NCI-H2227 treated with DMSO at 0.1 percent for 48 hours (cell line): ENCODE measurements around the gene ATXN1.
"Not testable (repeated sequence)": the region's sequence is repeated elsewhere in the genome, so short reads cannot be mapped to it uniquely, and the experiment has no call there.

ENCODE experiments used
- DNase-seq: peaks from one replicate; lab custom pipeline; 2025; lab: John Stamatoyannopoulos, UW

ATXN1 gene

DNA sequence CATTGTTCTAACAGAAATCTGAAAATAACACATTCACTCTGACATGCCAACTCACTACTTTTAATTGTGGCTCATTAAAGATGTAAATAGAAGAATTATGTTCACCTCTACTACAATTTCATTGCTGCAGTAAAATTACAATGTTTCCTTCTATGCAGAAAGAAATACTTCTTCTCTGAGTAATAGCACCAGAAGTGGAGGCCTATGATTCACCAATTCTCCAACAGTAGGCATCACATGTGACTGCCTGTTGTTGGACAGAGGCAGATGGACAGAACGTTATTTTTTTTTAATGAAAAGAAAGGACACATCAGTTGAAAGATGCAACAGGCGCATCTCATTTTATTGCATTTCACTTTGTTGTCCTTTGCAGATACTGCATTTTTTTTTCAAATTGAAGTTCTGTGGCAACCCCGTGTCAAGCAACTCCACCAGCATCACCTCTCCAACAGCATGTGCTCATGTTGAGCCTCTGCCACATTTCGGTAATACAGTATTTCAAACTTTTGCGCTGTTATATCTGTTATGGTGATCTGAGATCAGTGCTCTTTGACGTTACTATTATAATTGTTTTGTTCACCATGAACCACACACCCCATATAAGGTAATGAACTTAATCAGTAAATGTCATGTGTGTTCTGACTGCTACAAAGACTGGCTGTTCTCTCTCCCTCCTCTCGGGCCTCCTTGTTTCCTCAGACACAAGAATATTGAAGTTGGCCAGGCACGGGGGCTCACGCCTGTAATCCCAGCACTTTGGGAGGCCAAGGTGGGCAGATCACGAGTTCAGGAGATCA, 121.4 kb downstream of the ATXN1 start:
- no peak for DNase-seq

DNA sequence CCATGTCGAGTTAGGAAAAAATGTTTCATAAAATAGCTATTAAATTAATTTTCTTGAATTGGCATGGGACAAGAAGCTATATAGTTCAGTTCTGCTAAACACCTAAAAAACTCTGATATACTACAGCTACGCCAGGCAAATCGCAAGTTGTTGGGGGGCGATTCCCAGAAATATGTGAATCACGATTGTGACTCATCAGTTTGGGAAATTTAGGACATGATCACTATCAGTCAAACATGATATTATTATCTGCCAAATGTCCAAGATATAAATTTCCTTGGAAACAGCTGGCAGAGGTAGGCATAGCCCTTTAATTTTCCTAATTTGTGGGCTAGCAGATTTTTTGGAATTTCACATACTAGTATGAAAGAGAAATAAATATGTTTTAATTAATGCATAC, 123.6 kb downstream of the ATXN1 start:
- DNase-seq = no peak

DNA sequence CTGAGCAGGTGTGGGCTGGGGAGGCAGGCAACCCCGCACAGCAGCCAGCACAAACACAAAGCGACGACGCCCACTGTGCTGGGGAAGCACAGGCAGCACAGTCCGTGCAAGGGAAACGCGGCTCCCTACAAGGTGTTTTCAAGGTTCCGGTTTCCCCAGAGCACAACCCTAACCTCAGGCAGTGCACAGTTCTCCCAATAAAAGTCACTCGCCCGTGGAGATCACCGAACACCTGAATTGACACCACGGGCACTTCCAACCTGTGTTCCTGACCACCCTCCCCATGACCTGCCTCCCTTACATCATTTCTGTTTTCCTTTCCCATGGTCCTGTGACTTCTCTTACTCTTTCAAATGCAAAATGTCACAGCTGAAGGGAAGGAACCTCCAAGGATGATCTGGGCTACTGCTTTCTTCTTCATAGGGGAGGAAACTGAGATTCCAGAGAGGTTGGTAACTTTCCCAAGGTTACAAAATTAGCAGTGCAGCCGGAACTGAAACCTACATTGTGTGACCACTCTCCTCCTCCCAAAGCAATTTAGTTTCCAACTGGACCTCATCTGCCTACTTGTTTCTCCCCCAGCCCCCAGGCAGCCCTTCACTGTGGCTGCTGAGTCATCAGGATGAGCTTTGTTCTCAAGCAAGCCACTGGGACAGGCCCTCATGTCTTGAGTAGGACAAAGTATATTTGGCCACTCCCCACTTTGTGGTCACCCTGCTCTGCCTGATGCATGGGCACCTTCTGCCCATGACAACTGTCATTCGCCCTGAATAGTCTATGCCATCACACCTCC, 125.3 kb downstream of the ATXN1 start:
- no peak for DNase-seq

DNA sequence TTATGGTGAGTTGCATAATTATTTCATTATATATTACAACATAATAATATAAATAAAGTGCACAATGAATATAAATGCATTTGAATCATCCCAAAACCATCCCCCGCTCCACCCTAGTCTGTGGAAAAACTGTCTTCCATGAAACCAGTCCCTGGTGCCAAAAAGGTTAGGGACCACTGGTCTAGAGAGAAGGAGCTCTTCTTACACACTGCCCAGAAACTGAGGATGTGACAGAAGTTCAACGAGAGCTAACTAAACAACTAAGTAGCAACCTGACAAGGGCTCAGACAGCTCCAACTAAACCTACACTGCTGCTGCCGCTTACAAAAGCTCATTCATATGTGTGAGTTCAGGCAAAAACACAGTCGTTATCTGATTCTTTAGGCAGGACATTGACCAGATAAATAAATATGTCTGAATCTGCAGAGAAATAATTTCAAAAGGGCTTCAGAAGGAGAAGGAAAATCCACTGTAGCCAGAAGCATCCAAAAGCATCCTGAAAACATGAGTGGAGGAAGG, 125.9 kb downstream of the ATXN1 start:
- no peak for DNase-seq

DNA sequence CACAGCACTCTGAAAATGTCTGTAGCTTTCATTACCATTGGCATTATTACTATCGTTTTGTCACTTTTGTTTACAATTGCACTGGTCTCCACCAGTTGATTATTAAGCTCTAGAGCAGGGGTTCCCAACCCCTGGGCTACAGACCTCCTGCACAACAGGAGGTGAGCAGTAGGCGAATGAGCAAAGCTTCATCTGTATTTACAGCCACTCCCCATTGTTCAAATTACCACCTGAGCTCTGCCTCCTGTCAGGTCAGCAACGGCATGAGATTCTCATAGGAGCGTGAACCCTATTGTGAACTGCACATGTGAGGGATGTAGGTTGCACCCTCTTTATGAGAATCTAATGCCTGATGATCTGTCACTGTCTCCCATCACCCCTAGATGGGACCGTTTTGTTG, 126.4 kb downstream of the ATXN1 start:
- DNase-seq = no peak

DNA sequence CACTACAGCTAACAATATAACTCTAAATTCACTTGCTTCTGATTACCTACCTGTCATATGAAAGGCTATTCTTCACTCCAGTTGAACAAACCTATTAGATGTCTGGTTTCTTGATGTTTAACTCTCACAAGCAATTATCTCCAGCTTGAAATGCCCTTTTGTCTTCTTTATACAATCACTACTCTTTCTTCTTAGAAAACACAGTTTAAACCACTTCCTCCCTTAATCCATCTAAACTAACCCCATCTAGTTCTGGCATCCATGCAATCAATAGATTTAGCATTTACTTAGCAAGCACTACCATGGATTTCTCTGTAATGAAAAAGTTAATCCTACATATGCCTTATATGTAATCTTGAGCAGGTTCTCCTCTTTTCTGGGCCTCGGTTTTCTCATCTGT, 127.3 kb downstream of the ATXN1 start:
- no peak for DNase-seq

DNA sequence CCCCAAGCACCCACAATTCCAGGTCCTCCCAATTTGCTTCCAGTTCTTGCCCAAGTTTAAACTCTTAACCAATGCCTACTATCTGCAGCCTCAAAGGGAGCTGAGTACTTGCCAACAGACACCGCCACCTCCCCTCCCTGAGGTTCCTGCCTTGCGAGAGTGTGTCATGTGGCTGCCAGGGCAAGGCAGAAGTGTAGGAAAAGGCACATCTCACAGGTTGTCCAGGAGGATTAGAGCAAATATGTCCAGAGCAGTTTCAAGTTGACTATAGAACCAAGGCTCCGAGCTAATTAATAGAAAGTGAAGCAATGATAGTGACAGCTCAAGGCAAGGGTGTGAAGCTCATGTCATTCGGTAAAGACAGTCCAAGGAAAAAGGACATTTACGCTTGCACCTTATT, 127.8 kb downstream of the ATXN1 start:
- no peak for DNase-seq

DNA sequence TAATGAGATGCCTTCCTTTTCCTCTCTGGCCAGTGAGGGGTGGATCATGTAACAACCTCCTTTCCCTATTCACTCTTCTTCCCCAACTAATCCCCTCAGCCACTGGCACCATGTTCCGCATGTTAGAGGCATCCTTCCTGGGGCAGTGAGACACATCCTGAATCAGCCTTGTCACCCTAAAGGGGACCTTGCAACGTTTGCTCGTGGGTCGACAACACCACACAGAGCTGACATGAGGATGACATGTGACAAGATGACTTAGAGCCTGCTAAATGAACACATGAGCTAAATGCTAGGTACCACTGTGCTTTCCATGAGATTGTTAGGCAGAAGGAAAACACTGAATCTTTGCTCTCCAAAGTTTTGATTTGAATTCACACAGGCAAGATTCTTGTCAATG, 129.2 kb downstream of the ATXN1 start:
- DNase-seq = no peak

DNA sequence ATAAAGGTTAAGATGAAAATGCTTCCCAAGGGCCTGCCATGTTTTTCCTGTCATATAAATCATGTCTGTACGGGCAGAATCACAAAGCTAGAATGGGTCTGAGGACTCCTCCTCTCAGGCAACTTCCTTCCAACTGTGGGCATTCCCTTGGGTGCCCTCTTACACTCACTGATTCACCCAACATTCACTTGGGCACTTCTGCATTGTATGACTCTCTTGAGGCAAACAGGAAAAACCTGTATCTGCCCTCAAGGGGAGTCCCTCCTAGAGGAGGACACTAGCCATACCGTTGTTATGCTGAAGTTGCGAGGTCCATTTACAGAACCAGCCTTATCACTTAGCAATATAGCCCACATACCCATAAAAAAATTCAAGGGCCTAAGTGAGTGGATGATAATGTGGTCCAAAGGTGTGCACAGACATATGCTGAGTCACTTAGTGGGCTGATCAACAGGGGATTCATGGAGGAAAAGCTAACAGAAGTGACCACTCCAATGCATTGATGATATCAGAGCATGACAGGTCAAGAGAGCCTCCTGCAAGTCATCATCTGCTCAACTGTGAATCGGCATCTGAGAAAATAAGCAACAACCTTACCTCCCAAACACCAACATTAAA, 131.1 kb downstream of the ATXN1 start:
- DNase-seq = no peak

DNA sequence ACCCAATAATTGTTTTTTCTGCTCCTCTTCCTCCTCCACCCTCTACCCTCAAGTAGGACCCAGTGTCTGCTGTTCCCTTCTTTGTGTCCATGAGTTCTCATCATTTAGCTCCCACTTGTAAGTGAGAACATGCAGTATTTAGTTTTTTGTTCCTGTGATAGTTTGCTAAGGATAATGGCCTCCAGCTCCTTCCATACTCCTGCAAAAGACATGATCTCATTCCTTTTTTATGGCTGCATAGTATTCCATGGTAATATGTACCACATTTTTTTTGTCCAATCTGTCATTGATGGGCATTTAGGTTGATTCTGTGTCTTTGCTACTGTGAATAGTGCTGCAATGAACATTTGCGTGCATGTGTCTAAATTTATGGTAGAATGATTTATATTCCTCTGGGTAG, 132.7 kb downstream of the ATXN1 start:
- not testable (repeated sequence) for DNase-seq

DNA sequence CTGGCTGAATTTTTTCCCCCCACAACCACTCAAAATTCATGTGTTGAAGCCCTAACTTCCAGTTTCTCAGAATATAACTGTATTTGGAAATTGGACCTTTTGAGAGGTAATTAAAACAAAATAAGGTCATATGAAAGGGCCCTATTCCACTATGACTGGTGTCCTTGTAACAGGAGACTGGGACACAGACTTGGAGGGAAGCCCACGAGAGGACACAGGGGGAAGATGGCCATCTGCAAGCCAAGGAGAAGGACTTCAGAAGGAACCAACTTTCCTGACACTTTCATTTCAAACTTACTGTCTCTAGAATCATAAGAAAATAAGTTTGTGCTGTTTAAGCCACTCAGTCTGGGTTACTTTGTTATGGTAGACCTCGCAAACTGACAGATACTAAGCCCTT, 134.6 kb downstream of the ATXN1 start:
- DNase-seq = no peak

DNA sequence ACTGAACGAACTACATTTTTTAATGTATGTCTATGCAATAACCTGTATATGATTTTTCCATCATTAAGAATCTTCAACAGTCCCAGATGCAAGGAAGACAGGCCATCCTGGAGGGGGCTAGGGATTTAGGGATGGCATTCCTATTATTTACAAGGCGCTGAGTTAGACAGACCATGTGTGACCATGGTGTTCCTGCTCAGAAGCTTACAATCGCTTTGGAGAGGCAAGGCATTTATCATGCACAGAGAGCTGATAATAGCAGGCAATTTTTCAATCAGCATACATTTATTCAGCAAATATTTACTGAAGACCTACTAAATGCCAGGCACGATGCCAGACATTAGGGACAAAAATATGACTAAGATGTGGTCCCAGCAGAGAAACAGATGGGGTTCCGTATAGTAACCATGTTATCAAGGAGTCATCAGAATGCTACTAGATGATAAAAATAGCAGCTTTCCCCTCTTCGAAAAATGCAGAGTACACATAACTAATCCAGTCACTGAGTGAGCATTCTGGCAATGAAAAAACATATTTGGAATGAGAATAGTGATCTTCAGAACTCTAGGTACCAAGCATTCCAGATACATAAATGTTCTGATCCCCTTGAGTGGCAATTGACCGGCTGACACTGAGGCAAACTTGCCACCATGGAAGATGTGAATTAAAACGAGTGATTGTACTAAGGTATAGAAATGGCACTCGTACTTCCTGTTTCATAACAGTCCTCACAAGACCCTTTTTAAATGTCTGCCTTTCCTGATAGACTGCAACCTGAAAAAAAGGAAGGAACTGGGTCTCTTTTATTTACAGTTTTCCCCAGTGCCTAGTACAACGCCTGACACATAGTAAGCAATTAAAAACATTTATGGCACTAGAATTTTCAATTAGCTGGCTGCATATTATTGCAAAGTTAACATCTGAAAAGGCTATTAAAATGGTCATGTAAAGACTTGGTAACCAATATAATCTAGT, 135.7 kb downstream of the ATXN1 start:
- no peak for DNase-seq

DNA sequence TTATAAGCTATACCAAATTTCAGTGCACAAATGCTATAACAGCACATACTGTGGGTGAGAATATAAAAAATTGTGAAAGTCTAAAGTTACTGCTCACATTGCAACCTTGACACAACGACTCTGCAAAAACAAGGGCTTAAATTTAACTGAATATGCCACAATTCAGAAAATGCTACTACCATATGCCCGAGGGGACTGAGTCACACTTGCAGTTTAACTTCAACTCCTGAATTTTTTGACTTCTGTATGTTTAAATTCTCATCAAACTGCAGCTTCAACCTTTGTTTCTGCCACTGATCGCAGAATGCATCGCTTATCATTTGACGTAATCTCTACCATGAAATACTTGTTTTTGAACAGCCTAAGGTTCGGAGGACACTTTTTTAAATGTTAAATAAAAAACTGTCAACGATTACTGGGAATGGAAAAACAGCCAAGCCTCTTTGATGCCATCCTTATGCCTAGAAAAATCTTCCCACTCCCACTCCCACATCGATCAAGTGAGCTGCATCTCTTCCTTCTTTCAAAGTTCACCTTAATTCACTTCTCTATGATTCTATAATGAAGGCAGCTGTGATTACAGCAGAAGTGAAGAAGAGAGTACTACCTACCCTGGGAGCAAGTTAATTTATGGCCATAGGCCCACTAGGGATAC, 136.5 kb downstream of the ATXN1 start:
- DNase-seq = no peak

DNA sequence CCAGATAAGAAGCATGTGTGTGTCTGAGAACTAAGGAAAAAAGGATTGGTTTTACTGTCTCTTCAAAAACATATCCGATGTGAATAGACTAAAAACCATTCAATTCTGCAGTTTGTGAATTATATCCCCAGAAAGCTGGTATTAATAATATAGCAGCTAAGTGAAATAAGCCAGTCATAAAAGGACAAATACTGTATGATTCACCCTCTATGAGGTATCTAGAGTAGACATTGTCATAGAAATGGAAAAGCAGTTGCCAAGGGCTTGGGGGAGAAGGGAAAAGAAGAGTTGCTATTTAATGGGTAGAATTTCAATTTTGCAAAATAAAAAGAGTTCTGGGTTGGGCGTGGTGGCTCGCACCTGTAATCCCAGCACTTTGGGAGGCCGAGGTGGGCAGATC, 137.5 kb downstream of the ATXN1 start:
- no peak for DNase-seq

DNA sequence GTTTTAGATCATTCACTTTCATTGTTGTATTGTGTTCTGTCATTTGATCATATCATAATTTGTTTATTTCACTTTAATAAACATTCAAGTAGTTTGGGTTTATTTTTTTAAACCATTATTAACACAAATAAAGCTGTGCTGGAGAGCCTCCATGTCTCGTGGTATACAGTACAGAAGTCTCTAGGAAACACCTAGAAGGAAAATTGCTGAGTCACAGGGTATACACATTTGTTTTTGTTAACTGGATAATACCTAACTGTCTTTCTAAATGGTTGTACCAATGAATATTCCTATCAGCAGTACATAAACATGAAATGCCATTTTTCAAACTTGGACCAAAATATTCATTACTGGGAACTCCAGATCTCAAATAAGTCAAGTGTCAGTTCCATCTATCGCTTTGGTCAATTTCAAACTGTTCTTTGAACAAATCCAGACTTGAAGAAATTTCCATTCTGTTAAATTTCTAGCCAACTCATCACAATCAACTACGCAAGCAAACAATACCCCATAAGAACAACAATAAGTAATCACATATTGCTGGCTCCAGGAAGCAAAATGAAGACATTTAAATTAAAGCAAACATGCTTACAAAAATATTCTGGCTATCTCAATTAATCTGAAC, 138.1 kb downstream of the ATXN1 start:
- no peak for DNase-seq

DNA sequence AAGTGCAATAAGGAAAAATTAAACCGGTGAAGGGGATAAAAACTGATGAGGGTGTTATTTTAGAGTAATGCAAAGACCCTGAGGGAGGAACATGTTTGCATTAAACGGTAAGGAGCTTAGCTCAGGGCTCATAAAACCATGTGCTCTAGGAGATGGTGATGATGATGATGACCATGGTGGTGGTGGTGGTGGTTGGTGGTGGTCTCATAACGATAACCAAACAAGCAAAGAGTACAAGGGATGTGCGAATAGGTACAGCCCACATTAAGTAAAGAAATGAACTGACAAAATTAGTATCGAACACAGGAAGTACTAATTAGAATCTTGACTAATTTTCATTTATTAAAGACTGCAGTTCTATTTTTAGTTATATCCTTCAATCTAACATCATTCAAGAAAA, 139.1 kb downstream of the ATXN1 start:
- no peak for DNase-seq

DNA sequence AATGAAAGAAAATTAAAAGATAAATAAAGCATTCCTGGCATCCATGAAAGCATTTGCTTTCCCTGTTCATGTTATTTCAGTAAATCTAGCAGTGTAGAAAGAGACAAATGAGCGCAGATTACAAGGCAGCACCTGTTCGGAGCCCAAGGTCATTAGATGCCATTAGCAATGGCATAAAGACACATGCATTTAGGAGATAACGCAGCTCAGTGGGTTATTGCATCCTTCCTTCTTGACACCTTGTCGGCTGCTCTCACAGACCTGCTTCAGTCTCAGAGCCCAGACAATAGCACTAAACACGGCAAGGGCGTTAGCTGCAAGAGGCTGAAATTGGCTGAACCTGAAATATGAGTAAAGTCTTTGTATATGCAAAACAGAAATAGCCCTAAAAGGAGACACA, 140.3 kb downstream of the ATXN1 start:
- DNase-seq = no peak

DNA sequence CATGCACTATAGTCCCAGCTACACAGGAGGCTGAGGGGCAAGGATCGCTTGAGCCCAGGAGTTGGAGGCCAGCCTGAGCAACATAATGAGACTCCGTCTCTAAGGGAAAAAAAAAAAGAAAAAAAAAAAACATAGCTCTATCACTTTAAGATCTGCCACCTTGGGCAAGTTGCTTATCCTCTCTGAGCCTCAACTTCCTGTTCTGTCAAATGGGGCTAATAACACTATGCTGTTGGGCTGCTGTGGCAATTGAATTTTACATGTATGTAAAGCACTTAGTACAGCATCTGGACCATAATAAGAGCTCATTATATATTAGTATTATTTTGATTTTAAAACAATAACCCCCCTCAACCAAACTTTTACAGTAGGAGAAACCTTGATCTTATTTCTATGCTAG, 141.5 kb downstream of the ATXN1 start:
- DNase-seq = no peak

DNA sequence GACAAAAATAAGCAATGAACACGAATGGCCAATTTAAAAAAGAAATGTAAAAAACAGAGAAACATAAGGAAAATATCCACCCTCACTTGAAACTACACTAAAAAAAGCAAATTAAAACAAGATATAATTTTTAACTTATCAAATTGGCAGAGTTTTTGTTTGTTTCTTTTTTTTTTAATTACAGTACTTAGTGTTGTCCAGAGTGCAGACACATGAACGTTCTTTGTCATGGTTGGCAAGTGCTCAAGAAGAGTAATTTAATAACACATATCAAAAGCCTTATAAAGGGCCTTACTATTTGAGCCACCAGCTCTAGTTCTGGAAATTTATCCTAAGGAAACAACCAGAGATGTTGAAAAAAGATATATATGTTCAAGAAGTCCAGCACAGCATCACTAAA, 142.3 kb downstream of the ATXN1 start:
- no peak for DNase-seq

DNA sequence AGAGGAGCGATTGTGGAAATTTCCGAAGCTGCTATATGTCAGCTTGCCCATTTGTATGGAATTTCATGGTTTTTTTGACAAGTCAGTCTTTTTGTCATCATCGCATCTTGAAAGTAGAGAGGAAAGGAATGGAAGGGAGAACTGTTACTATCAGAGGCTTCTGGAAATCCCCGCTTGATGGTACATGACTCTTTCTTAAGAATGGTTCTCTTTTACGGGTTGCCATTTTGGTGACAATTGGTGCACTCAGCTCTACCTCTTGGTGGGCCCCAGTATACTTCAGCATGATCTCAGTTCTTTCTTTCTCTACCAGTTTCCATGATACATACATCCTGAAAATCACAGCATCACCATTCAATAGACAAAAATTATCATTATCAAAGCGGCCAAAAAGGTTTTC, 146.0 kb downstream of the ATXN1 start:
- not testable (repeated sequence) for DNase-seq

DNA sequence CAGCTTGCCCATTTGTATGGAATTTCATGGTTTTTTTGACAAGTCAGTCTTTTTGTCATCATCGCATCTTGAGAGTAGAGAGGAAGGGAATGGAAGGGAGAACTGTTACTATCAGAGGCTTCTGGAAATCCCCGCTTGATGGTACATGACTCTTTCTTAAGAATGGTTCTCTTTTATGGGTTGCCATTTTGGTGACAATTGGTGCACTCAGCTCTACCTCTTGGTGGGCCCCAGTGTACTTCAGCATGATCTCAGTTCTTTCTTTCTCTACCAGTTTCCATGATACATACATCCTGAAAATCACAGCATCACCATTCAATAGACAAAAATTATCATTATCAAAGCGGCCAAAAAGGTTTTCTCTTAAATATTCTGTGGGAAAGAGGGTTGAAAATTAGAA, 147.1 kb downstream of the ATXN1 start:
- DNase-seq = not testable (repeated sequence)
